GM19395 (cell line): ENCODE measurements around the gene AKT2.

Source experiments
- ATAC-seq: cut with Tn5 transposase; IDR thresholded peaks from one replicate; pipeline ENCODE4 v1.9.1; 2021; ENCODE audit warnings: mild to moderate bottlenecking, moderate library complexity; ENCODE audit not compliant: unreplicated experiment

Gene AKT2

GRCh38 chr19:40302224-40303011 is 17.3 kb upstream of the AKT2 start:
- no peak for ATAC-seq

- ATAC-seq = no peak
Measured at GRCh38 chr19:40300668-40301067, 15.5 kb upstream of the AKT2 start.

GRCh38 chr19:40298026-40298425 is 12.9 kb upstream of the AKT2 start:
- no peak for ATAC-seq

GRCh38 chr19:40294560-40294959 is 9.4 kb upstream of the AKT2 start:
- ATAC-seq = no peak

GRCh38 chr19:40286971-40287421 is 1.9 kb upstream of the AKT2 start:
- ATAC-seq = no peak

GRCh38 chr19:40286235-40286970 is 1.3 kb upstream of the AKT2 start:
- ATAC-seq = no peak

GRCh38 chr19:40285353-40286234 is 449 bp upstream of the AKT2 start:
- ATAC-seq = peak; percentile 81

GRCh38 chr19:40284251-40284500 is 969 bp downstream of the AKT2 start:
- no peak for ATAC-seq

- no peak for ATAC-seq
Measured at GRCh38 chr19:40283414-40284250, 1.5 kb downstream of the AKT2 start.

GRCh38 chr19:40282920-40283319 is 2.2 kb downstream of the AKT2 start:
- ATAC-seq = no peak

- no peak for ATAC-seq
Measured at GRCh38 chr19:40282209-40282580, 3.0 kb downstream of the AKT2 start.

GRCh38 chr19:40281381-40282208 is 3.5 kb downstream of the AKT2 start:
- no peak for ATAC-seq

- ATAC-seq = no peak
Measured at GRCh38 chr19:40280608-40281221, 4.4 kb downstream of the AKT2 start.

- no peak for ATAC-seq
Measured at GRCh38 chr19:40279761-40280607, 5.2 kb downstream of the AKT2 start.

GRCh38 chr19:40279120-40279551 is 6.0 kb downstream of the AKT2 start:
- ATAC-seq = no peak

- no peak for ATAC-seq
Measured at GRCh38 chr19:40278361-40279035, 6.6 kb downstream of the AKT2 start.

- no peak for ATAC-seq
Measured at GRCh38 chr19:40277356-40278059, 7.6 kb downstream of the AKT2 start.
